Stimulated activated CD8-positive, alpha-beta memory T cell treated with anti-CD3 and anti-CD28 coated beads, Interleukin-7, amount 100 ng/mL, for 4 hours (primary cell): Measurements from ENCODE around the gene CNTNAP5.

ENCODE experiments used
- DNase-seq, 2 donors: peaks; one replicate each; pipeline ENCODE4 v3.0.0-alpha.2; 2020; ENCODE audit warnings: low read depth in 2 of 2

The CNTNAP5 gene

GRCh38 chr2:124437811-124438210, 412.7 kb downstream of the CNTNAP5 start:
- DNase-seq: no peak

GRCh38 chr2:124450481-124450880, 425.4 kb downstream of the CNTNAP5 start:
- no peak for DNase-seq

- DNase-seq: no peak
These were observed 451.2 kb downstream of the CNTNAP5 start for GRCh38 chr2:124476291-124476690.

GRCh38 chr2:124478761-124479160, 453.7 kb downstream of the CNTNAP5 start:
- no peak for DNase-seq

- no peak for DNase-seq
These were observed 455.9 kb downstream of the CNTNAP5 start for GRCh38 chr2:124480958-124481357.

GRCh38 chr2:124482044-124482443, 457.0 kb downstream of the CNTNAP5 start:
- no peak for DNase-seq

GRCh38 chr2:124482551-124482950, 457.5 kb downstream of the CNTNAP5 start:
- DNase-seq: no peak

- DNase-seq: no peak
These were observed 460.6 kb downstream of the CNTNAP5 start for GRCh38 chr2:124485659-124486058.

GRCh38 chr2:124489686-124490085, 464.6 kb downstream of the CNTNAP5 start:
- no peak for DNase-seq

- no peak for DNase-seq
These were observed 476.6 kb downstream of the CNTNAP5 start for GRCh38 chr2:124501575-124502152.

- no peak for DNase-seq
These were observed 489.1 kb downstream of the CNTNAP5 start for GRCh38 chr2:124514236-124514635.

GRCh38 chr2:124520953-124521352, 495.9 kb downstream of the CNTNAP5 start:
- DNase-seq: no peak

GRCh38 chr2:124523096-124523495, 498.0 kb downstream of the CNTNAP5 start:
- DNase-seq: no peak

GRCh38 chr2:124524155-124524915, 499.2 kb downstream of the CNTNAP5 start:
- DNase-seq: no peak

GRCh38 chr2:124526221-124526620, 501.1 kb downstream of the CNTNAP5 start:
- DNase-seq: no peak

- no peak for DNase-seq
These were observed 505.1 kb downstream of the CNTNAP5 start for GRCh38 chr2:124530203-124530602.

- DNase-seq: no peak
These were observed 508.3 kb downstream of the CNTNAP5 start for GRCh38 chr2:124533226-124533954.

- no peak for DNase-seq
These were observed 508.9 kb downstream of the CNTNAP5 start for GRCh38 chr2:124534028-124534427.

- no peak for DNase-seq
These were observed 510.7 kb downstream of the CNTNAP5 start for GRCh38 chr2:124535816-124536215.

GRCh38 chr2:124536591-124536990, 511.5 kb downstream of the CNTNAP5 start:
- no peak for DNase-seq

- no peak for DNase-seq
These were observed 513.5 kb downstream of the CNTNAP5 start for GRCh38 chr2:124538549-124538948.

- no peak for DNase-seq
These were observed 515.7 kb downstream of the CNTNAP5 start for GRCh38 chr2:124540805-124541204.
